ENCODE measurements around the gene ELF3. TPM values are rescaled to one million over a fixed set of nuclear protein-coding genes. Genes with fewer than 3 reads are reported as not detected.

ELF3 gene
- total and polyA plus RNA-seq, 2 of the 8 experiments (the other 6 are each of a cell fraction or from before 2014, with no cell fraction given): 17.3 to 25.0 TPM

- TF ChIP-seq SUZ12 (IDR thresholded peaks at IDR 0.05; ENCODE audit: low read length) (no peak), POLR2AphosphoS5 (IDR thresholded peaks at IDR 0.05; ENCODE audit: low read depth, low read length) (peak; percentile 16; the same call in 1 of the 2 replicates), SP1 (IDR thresholded peaks at IDR 0.05; ENCODE audit: low read depth, low read length) (no peak), CEBPB (IDR thresholded peaks at IDR 0.05; ENCODE audit: low read depth, low read length) (no peak), SP2 (IDR thresholded peaks at IDR 0.05; ENCODE audit: low read length) (no peak), TAF7 (optimal IDR thresholded peaks at IDR 0.05; ENCODE audit: borderline replicate concordance, low read depth, low read length) (no peak), BRCA1 (IDR thresholded peaks at IDR 0.05; ENCODE audit: low read depth, low read length) (no peak), HDAC2 (IDR thresholded peaks at IDR 0.05; ENCODE audit: borderline replicate concordance in 1 of 2, low read depth in 2 of 2, low read length in 2 of 2) (no peak), CBX5 (IDR thresholded peaks at IDR 0.05; ENCODE audit: low read depth, low read length) (no peak), CTBP2 (IDR thresholded peaks at IDR 0.05; ENCODE audit: borderline replicate concordance, insufficient read depth, insufficient read length, low read length) (no peak), TAF1 (IDR thresholded peaks at IDR 0.05; ENCODE audit: low read depth, low read length) (no peak), TEAD4 (IDR thresholded peaks at IDR 0.05; ENCODE audit: low read depth, low read length) (no peak), KDM5A (IDR thresholded peaks at IDR 0.05; ENCODE audit: low read length) (no peak), SIX5 (IDR thresholded peaks at IDR 0.05; ENCODE audit: low read depth, low read length) (no peak), SRF (IDR thresholded peaks at IDR 0.05; ENCODE audit: low read depth, low read length) (no peak), ATF2 (IDR thresholded peaks at IDR 0.05; ENCODE audit: low read length) (no peak), TBP (IDR thresholded peaks at IDR 0.05; ENCODE audit: low read depth, low read length) (no peak), NANOG (IDR thresholded peaks at IDR 0.05; ENCODE audit: insufficient read depth, low read depth, low read length, poor library complexity, severe bottlenecking) (no peak), POLR2A (IDR thresholded peaks at IDR 0.05; ENCODE audit: control extremely low read depth in 1 of 2, low read depth in 2 of 2, low read length in 2 of 2) (peak in 1 of 2 experiments; percentile 60; a peak in 2 of 3 replicates), GABPA (IDR thresholded peaks at IDR 0.05; ENCODE audit: borderline replicate concordance, insufficient read depth, low read length) (no peak), RFX5 (IDR thresholded peaks at IDR 0.05; ENCODE audit: borderline replicate concordance, low read depth, low read length) (no peak)
- TF ChIP-seq, protein P1, sequence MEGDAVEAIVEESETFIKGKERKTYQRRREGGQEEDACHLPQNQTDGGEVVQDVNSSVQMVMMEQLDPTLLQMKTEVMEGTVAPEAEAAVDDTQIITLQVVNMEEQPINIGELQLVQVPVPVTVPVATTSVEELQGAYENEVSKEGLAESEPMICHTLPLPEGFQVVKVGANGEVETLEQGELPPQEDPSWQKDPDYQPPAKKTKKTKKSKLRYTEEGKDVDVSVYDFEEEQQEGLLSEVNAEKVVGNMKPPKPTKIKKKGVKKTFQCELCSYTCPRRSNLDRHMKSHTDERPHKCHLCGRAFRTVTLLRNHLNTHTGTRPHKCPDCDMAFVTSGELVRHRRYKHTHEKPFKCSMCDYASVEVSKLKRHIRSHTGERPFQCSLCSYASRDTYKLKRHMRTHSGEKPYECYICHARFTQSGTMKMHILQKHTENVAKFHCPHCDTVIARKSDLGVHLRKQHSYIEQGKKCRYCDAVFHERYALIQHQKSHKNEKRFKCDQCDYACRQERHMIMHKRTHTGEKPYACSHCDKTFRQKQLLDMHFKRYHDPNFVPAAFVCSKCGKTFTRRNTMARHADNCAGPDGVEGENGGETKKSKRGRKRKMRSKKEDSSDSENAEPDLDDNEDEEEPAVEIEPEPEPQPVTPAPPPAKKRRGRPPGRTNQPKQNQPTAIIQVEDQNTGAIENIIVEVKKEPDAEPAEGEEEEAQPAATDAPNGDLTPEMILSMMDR (IDR thresholded peaks at IDR 0.05; ENCODE audit: control extremely low read depth in 1 of 3, insufficient read depth in 1 of 3, low read depth in 1 of 3, low read length in 3 of 3): peak; percentile 49 to 93 (median 91)
Measured at GRCh38 chr1:201999625-202000238, 10.7 kb upstream of the ELF3 start (continued).
